HG02973 (cell line): Measurements from ENCODE around the gene ETV6.

Source experiments
- ATAC-seq: cut with Tn5 transposase; IDR thresholded peaks from one replicate; pipeline ENCODE4 v1.9.1; 2021; ENCODE audit warnings: moderate library complexity; ENCODE audit not compliant: unreplicated experiment

ETV6 gene

GRCh38 chr12:11839091-11839641 lies 189.7 kb downstream of the ETV6 start:
- no peak for ATAC-seq

DNA sequence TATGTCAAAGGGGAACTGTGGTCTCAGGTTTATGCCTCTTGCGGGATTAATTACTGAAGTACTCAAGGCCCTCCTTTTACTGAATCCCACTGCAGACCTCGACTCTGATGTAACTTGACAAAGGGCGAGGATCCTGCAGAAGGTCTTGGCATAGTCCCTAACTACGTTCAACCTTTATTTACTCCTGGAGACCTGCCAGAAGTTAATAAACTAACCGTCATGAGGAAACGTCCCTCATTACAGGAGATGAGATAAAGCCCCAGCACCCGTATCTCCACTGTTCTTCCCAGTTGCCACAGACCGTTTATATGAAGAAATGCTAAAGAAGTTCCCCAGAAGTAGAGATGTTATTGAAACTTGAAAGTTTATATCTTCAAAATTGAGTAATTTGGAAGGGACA lies 190.9 kb downstream of the ETV6 start:
- ATAC-seq = no peak

GRCh38 chr12:11846488-11846887 lies 197.0 kb downstream of the ETV6 start:
- ATAC-seq = no peak

GRCh38 chr12:11847539-11847938 lies 198.1 kb downstream of the ETV6 start:
- ATAC-seq = no peak

DNA sequence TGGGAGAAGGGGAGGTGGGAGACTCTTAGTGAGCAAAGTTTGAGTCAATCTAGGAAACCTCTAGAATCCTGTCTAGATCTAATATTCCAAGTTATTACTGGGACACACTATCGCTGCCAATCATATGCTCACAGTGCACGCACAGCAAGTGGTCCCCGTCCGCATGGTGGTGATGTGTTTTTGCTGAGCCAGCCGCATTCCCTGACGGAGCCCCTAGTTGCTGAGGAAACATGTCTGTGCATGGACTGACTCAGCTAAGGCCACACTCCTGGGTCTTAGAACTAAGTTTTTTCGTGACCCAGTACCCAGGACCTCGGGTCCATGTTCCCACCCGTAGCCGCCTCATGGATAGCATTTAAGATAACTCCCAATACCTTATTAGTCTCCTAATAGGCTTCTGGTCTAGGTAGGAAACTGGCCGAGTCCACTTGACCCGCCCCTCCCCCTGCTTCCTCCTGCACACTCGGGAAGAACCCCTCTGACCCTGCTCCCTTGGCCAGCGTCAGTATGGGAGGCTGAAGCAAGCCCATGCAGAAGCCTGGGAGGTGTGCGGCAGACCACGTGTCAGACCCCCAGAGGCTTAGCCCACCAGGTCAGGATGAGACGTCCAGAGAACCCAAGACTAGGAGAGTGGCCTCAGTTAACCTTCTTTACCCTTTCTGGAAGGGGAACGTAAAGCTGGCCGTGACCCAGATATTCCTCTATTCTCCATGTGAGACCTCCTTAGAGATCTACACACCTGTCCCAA lies 200.5 kb downstream of the ETV6 start:
- ATAC-seq = no peak

- no peak for ATAC-seq
Observed at GRCh38 chr12:11853126-11853525, 203.7 kb downstream of the ETV6 start.

GRCh38 chr12:11854011-11854499 lies 204.6 kb downstream of the ETV6 start:
- ATAC-seq = no peak

DNA sequence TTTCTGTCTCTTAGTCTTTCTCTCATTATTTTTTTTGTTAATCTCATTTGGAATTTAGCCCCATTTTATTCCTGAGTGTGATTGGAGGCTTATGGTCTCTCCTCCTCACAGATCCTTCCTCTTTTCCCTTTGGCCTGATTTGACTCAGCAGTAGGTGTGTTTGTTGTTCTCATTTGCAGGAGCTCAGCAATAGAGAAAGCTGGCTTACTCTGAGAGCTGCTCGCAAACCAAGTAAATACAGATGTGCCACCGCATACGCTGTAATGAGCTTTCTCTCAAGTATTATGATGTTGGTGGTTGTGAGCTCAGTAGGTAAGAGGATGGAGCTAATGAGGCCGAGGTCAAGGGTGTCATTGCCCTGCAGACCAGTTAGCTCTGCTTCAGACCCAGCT lies 206.5 kb downstream of the ETV6 start:
- ATAC-seq = peak; percentile 67

- ATAC-seq = no peak
Observed at GRCh38 chr12:11856971-11857370, 207.5 kb downstream of the ETV6 start.

DNA sequence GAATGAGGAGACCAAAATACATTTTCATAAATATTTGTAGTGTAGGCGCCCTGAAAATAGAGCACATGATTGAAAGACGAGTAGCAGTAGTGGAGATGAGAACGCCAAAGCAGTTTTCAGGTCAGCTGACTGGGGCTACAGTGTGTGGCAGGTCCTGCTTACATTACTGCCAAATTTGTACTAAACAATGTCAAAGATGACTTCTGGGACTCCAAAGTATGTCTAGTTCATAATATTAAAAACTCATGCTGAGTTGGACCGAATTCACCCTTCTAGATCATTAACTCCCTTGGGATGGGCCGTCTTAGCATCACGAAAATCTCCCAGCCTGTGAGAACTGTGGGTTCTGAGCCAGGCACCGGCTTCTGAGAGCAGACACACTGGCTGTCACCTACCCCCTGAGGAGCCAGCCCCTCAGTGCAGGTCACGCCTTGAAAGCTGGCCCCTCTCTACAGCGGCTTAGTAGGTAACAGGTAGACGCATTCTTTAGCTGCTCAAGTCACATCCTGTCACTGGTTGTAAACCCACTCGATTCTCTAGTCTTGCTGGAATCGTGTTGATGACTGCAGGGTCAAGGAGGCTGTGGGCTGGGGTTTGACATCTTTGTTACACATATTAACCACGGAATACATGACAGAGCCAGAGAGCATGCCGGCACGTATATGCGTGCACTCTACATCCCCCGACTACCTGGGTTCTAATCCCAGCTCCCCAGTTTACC lies 210.4 kb downstream of the ETV6 start:
- no peak for ATAC-seq

DNA sequence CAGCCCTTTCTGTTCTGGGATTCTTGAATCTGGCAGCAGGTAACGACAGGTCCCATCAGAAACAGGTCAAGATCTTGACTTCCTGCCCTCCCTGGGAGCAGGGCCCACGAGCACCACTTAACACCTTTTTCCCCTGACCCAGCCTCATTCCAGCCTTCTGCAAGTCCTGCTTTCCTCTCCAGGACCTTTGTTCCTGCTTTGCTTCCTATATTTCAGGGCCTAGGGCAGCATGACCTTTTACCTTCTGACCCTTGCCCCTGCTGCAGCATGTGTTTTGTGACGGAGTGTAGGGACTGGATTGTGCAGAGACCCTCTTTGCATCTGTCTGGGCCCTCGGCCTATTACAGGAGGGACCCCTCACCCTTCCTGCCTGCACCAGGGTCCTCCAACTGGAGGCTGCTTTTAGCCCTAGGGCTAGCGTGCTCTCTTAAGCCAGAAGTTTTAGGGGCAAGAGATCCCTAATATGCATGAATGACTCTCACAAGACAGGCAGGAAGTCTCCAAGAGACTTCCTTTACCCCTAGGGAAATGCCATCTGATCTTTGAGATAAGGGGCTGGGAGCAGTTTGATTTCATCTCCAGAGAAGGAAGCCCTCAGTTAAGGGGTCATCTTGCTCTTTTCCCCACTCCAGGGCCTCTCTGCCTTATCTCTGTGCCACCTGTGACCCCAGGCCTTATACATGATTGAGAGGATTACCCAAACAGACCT lies 211.8 kb downstream of the ETV6 start:
- ATAC-seq = no peak

DNA sequence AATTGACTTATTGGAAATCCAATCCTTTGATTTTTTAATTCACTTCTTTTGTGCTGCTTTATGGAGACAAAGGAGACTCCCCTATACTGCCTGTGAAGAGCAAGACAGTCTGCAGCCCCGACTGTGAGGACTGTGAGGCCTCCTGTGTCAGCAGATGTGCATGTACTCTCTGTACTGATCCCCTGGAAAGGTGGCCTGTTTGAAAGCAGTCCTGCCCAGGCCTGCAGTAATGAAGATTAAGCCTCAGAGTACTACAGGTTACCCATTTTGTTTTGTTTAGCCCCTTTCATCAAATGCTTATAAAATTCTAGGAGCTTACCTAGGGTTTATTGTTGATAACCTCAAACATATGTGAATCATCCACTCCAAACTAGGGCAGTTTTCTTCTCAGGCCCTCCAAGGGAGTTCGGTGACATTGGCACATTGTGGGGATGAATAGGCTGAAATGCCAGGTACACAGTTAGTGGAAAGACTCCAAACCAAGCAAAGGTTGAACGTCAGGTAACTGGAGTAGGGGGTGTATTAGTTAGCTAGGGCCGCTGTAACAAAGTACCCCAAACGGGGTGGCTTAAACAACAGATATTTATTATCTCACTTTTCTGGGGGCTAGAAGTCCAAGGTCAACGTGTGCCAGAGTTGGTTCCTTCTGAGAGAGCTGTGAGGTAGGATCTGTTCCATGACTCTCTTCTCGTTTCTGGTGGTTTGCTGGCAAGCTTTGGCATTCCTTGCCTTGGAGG lies 212.6 kb downstream of the ETV6 start:
- no peak for ATAC-seq

GRCh38 chr12:11862798-11863197 lies 213.3 kb downstream of the ETV6 start:
- ATAC-seq = peak; percentile 50

GRCh38 chr12:11863478-11863906 lies 214.0 kb downstream of the ETV6 start:
- ATAC-seq = no peak

- ATAC-seq = no peak
Observed at GRCh38 chr12:11863988-11864387, 214.5 kb downstream of the ETV6 start.

DNA sequence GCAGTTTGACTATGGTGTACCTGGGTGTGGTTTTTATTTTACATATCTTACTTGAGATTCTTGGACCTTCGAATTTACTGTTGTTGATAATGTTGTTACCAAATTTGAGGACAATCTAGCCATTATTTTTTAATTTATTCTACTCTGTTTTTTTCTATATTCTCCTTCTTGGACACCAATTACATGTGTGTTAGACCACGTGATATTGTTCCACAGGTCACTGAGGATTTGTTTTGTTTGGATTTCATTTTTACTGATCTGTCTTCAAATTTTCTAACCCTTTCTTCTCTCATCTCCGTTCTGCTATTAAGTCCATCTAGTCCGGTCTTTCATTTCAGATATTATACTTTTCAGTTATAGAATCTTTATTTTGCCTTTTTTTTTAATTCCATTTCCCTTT lies 216.3 kb downstream of the ETV6 start:
- ATAC-seq = no peak

DNA sequence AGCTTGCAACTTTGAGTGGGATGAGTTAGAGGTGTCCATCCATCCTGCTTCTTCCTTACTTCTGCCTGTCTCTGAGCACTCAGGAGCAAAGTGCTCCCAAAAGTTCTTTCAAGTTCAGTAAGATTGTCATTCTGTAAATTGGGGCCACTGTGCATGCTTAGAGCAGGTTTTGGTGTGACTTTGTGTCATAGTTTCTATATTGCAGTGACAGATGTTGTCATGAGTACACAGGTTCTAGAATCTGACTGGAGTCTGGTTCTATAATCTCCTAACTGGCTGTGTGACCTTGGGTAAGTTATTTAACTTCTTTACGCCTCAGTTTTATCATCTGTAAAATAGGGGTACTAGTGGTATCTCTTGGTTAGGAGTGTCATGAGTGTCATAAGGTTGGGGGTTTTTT lies 218.6 kb downstream of the ETV6 start:
- ATAC-seq = no peak

- ATAC-seq = no peak
Observed at GRCh38 chr12:11869406-11869805, 219.9 kb downstream of the ETV6 start.

GRCh38 chr12:11870041-11870451 lies 220.6 kb downstream of the ETV6 start:
- no peak for ATAC-seq

- ATAC-seq = no peak
Observed at GRCh38 chr12:11872055-11872454, 222.6 kb downstream of the ETV6 start.
